Inferior parietal cortex (tissue), 1 donor: ENCODE measurements around the gene NIN.
A peak's percentile ranks its signal among the peaks of the same experiment; 100 is the strongest.

Experiments used
- DNase-seq: peaks from one replicate; pipeline ENCODE4 v3.0.0-alpha.2; 2016; ENCODE audit errors: extremely low spot score

Gene NIN

DNA sequence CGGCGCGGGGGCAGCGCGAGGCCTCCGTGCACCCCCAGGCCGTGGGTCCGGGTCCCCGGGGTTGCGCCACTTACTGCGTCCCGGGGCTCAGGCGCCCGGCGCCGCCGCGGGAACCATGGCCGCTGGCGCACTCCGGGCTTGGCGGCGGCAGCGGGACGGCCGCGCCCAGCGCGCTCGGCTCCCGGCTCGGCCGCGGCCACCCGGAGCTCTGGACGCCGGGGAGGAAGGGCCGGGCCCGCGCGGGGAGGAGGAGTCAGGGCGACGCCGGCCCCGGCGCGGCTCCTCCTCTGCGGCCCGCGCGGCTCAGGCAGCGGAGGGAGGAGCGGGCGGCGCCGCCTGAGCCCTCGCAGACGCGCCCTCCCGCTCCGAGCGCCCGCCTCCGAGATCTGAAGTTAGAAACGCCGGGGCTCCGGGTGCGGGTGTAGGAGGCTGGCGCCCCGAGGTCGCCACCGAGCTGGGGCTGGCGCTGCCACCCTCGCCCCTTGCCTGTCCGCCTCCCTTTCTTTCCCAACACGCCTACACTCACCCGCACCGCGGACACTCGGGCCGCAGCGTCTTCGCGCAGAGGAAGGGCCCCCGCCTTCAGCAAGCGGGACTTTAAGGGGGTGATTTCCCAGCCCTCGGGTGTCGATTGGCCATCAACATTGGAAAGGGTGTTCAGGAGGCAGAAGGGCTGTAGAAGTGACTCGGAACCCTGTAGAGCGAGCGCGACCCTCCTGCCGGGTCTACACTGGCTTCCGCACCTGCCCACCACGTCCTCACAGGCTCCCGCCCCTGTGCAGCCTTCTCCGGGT, at the start of gene NIN:
NIN (minus strand) TSS at position 231 of the 794 bp plus-strand sequence. CDS start 9,106 bp downstream, outside the sequence.
- DNase-seq: peak; percentile 72

DNA sequence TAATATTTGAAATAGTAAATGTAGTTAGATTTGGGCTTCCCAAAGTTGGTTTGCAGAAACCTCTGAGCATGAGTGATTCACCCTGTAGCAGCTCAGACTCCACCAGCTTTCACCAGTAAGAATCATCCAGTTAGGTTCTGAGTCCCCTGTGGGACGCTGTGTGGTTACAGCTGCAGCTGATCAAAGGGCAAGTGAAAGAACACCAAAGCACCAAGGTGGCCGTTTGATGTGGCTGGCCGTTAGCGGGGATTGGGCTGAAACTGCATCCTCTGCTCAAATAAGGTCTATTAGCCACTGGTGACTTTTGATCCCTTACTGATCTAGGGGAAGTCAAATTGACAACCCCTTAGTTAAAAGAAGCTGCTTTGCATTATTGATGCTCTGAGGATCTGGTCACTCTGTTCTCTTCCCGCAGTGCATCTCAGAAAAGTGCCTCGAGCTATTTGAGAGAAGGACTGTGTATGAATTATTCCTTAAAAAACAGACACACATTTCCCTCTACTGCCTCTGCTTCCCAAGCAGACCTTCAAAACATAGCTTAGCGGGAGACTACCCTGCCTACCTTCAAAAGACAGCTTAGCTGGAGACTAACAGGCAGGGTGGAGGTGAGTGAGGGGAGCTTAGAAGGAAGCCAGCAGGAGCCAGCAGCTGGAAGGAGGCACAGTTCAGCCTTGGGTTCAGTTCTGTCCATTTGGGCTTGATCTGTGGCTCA, 44.6 kb upstream of the NIN start:
- DNase-seq: no peak

DNA sequence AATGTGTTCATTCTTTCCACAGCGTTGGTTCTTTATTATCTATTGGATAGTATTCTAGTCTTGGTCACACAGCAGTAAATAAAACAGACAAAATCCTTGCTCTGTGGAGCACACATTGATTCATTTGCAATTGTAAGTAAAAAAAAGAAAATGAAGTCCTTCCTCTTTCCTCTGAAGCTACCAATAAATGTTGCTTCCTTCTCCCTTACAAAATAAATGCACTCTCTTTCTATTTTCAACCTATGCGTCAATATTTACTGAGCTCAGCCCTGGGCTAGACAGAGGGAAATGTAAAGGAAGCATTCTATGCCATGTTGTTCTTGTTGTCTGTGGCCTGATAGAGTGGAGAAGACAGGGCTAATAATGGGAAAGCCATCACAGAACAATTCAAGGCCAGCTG, 43.8 kb upstream of the NIN start:
- DNase-seq: no peak

DNA sequence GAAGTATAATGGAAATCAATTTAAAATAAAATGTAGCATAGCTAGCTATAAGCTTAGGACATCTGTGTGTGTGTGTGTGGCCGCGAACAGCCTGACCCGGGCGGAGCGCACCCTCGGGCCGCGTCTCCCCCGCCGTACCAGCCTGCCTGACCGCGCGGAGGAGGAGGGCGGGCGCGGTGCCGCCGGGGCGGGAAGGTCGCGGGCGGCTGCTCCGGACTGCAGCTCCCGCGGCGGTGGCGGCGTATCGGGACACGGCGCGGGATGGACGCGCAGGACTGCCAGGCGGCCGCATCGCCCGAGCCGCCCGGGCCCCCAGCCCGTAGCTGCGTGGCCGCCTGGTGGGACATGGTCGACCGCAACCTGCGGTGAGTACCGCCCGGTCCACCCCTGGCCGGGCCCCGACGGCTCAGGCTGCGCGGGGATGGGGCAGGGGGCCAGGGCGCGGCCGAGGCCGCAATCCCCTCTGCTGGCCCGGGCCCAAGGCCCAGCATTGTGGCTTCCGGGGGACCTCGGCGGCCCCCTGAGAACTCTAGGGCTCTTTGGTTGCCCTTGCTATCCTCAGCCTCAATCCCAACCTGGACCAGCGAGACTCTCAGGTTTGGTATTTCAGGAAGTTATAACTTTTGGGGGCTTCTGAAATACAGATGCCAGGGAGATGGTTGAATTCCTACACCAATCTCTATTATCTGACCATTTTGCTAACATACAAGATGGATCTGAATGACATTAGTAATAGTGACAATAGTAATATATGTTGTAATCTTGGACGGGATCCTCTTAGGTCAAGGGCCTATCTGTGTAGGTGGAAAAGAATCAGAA, 41.2 kb upstream of the NIN start, which contains the start of gene ABHD12B:
ABHD12B (plus strand) TSS at position 140 of the 819 bp plus-strand sequence; CDS start at position 262, 122 bp downstream.
- no peak for DNase-seq

GRCh38 chr14:50871228-50871627, 40.3 kb upstream of the NIN start:
- no peak for DNase-seq

DNA sequence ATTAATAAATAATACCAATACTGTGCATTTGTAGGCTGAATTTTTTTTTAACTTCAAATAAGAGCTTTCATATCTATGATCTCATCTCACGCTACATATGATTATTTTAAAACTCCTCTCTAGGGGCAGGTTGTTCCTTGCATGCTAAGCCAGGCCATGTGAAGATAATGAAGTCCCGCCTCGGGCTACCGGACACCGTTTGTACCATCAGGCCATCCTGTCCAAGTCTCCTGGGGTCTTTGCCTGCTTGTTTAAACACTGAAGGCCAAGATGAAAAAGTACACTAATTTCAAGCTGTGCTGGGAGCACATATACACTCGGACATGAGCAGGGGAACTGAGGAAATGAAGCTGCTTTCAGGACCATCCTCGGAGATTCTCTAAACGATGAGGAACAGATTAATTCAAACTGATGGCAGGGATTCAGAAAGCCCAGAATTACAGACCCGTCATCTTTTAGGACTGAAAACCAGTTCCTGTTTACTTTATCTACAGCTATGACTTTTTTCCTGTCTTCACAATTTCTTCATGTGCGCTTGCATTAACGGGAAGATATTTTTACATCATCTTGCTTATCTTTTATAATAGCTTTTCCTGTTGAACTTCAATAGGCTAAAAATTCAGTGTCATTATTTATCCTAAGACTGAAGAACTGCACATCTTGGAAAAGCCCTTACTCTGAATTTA, 34.6 kb upstream of the NIN start:
- DNase-seq: no peak

GRCh38 chr14:50864946-50865345, 34.0 kb upstream of the NIN start:
- DNase-seq: no peak

GRCh38 chr14:50864237-50864636, 33.3 kb upstream of the NIN start:
- no peak for DNase-seq

- no peak for DNase-seq
Observed at GRCh38 chr14:50862036-50862570, 31.1 kb upstream of the NIN start.

GRCh38 chr14:50860478-50861086, 29.6 kb upstream of the NIN start:
- peak; percentile 92 for DNase-seq

- no peak for DNase-seq
Observed at GRCh38 chr14:50859296-50859624, 28.3 kb upstream of the NIN start.

- no peak for DNase-seq
Observed at GRCh38 chr14:50856660-50857059, 25.7 kb upstream of the NIN start.

DNA sequence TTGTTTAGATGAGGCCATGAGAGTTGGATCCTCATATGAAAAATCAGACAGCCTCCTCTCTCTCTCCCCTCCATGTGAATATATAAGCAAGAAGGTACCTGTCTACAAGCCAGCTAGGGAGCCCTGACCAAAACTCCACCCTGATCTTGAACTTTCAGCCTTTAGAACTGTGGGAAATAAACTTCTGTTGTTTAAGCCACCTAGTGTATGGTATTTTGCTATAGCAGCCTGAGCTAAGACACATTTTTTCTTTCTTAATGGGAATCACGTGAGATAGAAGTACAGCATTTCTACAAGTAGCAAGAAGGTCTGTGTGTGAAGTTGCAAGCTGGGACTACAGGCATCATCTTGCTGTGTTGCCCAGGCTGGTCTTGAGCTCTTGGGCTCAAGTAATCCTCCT, 24.6 kb upstream of the NIN start:
- DNase-seq: no peak

DNA sequence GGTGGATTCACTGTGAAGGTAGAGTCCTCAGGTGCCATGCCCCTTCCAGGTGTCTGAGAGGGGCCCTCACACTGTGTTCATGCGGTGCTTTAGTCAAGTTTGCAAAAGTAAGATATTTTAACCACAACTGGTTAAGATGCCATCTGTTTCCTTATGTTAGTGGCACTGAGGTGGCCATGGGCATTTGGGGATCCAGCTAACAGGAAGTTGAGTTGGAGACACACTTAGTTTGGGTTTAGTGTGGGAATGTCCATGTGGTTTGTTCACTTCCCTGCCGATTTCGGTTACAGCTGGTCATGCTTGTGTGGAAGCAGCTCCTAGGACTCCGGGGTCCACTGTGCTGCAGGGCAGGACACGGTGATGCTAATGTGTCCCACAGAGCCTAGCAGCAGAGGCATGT, 23.6 kb upstream of the NIN start:
- DNase-seq: no peak

DNA sequence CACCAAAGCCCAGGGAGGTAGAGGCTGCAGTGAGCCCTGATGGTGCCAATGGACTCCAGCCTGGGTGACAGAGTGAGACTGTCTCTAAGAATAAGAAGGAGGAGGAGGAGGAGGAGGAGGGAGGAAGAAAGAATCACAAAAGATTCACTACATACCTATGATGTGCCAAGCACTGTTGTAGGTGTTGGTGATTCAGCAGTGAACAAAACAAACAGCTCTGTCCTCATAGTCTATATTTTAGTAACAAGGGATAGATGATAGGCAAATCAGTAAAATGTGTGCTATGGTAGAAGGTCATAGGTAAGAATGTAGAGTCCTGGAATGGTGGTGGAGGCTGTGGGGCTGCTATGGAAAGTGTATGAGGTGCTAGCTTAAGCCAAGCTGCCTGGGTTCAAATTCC, 22.9 kb upstream of the NIN start:
- DNase-seq: no peak

GRCh38 chr14:50846226-50846880, 15.4 kb upstream of the NIN start:
- DNase-seq: no peak

GRCh38 chr14:50845166-50845565, 14.2 kb upstream of the NIN start:
- DNase-seq: no peak

GRCh38 chr14:50844391-50844790, 13.4 kb upstream of the NIN start:
- DNase-seq: no peak

- no peak for DNase-seq
Observed at GRCh38 chr14:50839691-50840090, 8.7 kb upstream of the NIN start.

DNA sequence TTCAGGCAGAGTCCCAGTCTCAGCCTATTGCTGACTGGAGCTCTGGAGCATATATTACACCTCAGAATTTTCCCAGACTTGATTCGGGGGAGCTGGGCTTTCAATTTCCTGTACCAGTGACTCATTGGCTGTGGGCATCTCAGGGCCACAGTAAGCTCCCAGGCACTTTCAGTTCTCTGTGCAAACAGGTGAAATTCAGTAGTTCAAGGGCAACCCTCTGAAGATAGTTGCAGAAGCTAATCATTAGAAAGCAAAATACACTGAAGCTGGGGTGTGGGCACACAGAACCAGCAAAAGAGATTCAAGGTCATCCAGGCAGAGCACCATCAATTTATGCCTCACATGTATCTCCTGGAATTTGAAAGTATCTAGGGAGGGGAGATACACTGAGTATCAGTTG, 8.1 kb upstream of the NIN start:
- no peak for DNase-seq
